GM12864 (cell line): ENCODE measurements around the gene FAM241A.

Experiments
- DNase-seq: peaks from one replicate; pipeline ENCODE4 v3.0.0-alpha.2; 2011; ENCODE audit warnings: low read depth
- H3K4me3 ChIP-seq: 2 replicates; pipeline ENCODE4 v1.5.1; 2011; ENCODE audit warnings: mild to moderate bottlenecking, low read depth, low read length, control low read depth
- CTCF ChIP-seq: IDR thresholded peaks from 2 replicates; pipeline ENCODE4 v1.5.1; 2011; ENCODE audit warnings: low read depth, mild to moderate bottlenecking, moderate library complexity, low read length, control low read depth, inconsistent platforms; ENCODE audit errors: missing control alignments

FAM241A gene

GRCh38 chr4:112136551-112136950, 8.7 kb upstream of the FAM241A start:
- no peak for DNase-seq
- H3K4me3 ChIP-seq, result no peak overlapping the region
- TF ChIP-seq CTCF, result no peak

GRCh38 chr4:112138538-112138937, 6.7 kb upstream of the FAM241A start:
- TF ChIP-seq CTCF, result no peak
- no peak for DNase-seq
- H3K4me3 ChIP-seq, result no peak overlapping the region

GRCh38 chr4:112140536-112140935, 4.7 kb upstream of the FAM241A start:
- no peak overlapping the region for H3K4me3 ChIP-seq
- TF ChIP-seq CTCF, result no peak
- no peak for DNase-seq

GRCh38 chr4:112141366-112142138, 3.7 kb upstream of the FAM241A start:
- no peak for DNase-seq
- no peak overlapping the region for H3K4me3 ChIP-seq
- no peak for TF ChIP-seq CTCF

- no peak for TF ChIP-seq CTCF
- no peak for DNase-seq
- H3K4me3 ChIP-seq, result no peak overlapping the region
Observed at GRCh38 chr4:112142182-112142581, 3.1 kb upstream of the FAM241A start.

GRCh38 chr4:112143781-112144180, 1.5 kb upstream of the FAM241A start:
- no peak overlapping the region for H3K4me3 ChIP-seq
- DNase-seq, result no peak
- TF ChIP-seq CTCF, result no peak
